ENCODE measurements around the gene LIMA1. TPM values are rescaled to one million over a fixed set of nuclear protein-coding genes. Genes with fewer than 3 reads are reported as not detected.

Gene LIMA1
- total RNA-seq, 1 donor from 2014 or later, result 54.3 TPM

GRCh38 chr12:50129290-50129689 lies 154.0 kb downstream of the LIMA1 start:
- no peaks in the 10 kb centered on the region for H3K4me1 ChIP-seq (ENCODE audit: control insufficient read depth in 3 of 3, insufficient read depth in 3 of 3, low read length in 3 of 3)
- H3K36me3 ChIP-seq (ENCODE audit: control insufficient read depth in 3 of 3, insufficient read depth in 3 of 3, low read length in 3 of 3), result peaks cover 34 to 40% (median 36%) of the 10 kb centered on the region in 3 donors
- H3K4me3 ChIP-seq (ENCODE audit: low read length in 3 of 3), result no peak overlapping the region
- H3K9ac ChIP-seq (ENCODE audit: low read depth in 1 of 3, low read length in 3 of 3), result peak overlapping the region in 1 of 3 donors; percentile 25
- H3K9me3 ChIP-seq (ENCODE audit: control insufficient read depth in 3 of 3, low read length in 3 of 3), result no peaks in the 10 kb centered on the region
- no peaks in the 10 kb centered on the region for H3K27me3 ChIP-seq (ENCODE audit: control insufficient read depth in 3 of 3, insufficient read depth in 3 of 3, low read length in 3 of 3)
- no peak overlapping the region for H3K27ac ChIP-seq (ENCODE audit: low read depth, low read length)

GRCh38 chr12:50127546-50127945 lies 155.8 kb downstream of the LIMA1 start:
- H3K9ac ChIP-seq (ENCODE audit: low read depth in 1 of 3, low read length in 3 of 3), result no peak overlapping the region
- no peak overlapping the region for H3K4me3 ChIP-seq (ENCODE audit: low read length in 3 of 3)
- no peaks in the 10 kb centered on the region for H3K9me3 ChIP-seq (ENCODE audit: control insufficient read depth in 3 of 3, low read length in 3 of 3)
- H3K4me1 ChIP-seq (ENCODE audit: control insufficient read depth in 3 of 3, insufficient read depth in 3 of 3, low read length in 3 of 3), result no peaks in the 10 kb centered on the region
- no peak overlapping the region for H3K27ac ChIP-seq (ENCODE audit: low read depth, low read length)
- peaks cover 33 to 42% (median 33%) of the 10 kb centered on the region in 3 donors for H3K36me3 ChIP-seq (ENCODE audit: control insufficient read depth in 3 of 3, insufficient read depth in 3 of 3, low read length in 3 of 3)
- H3K27me3 ChIP-seq (ENCODE audit: control insufficient read depth in 3 of 3, insufficient read depth in 3 of 3, low read length in 3 of 3), result no peaks in the 10 kb centered on the region

Small RNA genes within 50 kb of the gene (small RNA-seq; reads per million reads assigned to genes)
- gene MIR1293 (0.07 reads per million), gene RNU6-1093P (not detected)

Other genes starting within 250 kb of the LIMA1 start
- 2.6 TPM for gene ASIC1, start 225.9 kb downstream of the LIMA1 start, total RNA-seq
- 19.3 TPM for gene SMARCD1, start 198.2 kb downstream of the LIMA1 start, total RNA-seq
- 104 TPM for gene GPD1, start 179.5 kb downstream of the LIMA1 start, total RNA-seq
- 37.1 TPM for gene COX14, start 171.3 kb downstream of the LIMA1 start, total RNA-seq
- 43.8 TPM for gene CERS5, start 116.2 kb downstream of the LIMA1 start, total RNA-seq
- gene FAM186A, start 113.1 kb upstream of the LIMA1 start, total RNA-seq, result not detected
- 37.6 TPM for gene LARP4, start 117.4 kb upstream of the LIMA1 start, total RNA-seq
- gene DIP2B, start 221.5 kb upstream of the LIMA1 start, total RNA-seq, result 24.0 TPM

Measured in skeletal muscle tissue (tissue), 5 donors.